Keratinocyte (primary cell): ENCODE measurements around the gene RYR1. TPM values are rescaled to one million over a fixed set of nuclear protein-coding genes. Genes with fewer than 3 reads are reported as not detected.

Source experiments
- DNase-seq: peaks from one replicate; pipeline ENCODE4 v3.0.0-alpha.2; 2011; ENCODE audit warnings: low read depth, missing footprints, low spot score
- FAIRE-seq: peaks from 2 replicates; lab custom pipeline; 2011; peaks lifted over from hg19 to GRCh38; lab: Jason Lieb, UNC
- H2AFZ ChIP-seq: 2 replicates; pipeline ENCODE4 v1.6.0; 2012; ENCODE audit warnings: low read length, control low read depth, inconsistent platforms; ENCODE audit not compliant: control insufficient read depth
- H3K27ac ChIP-seq: 2 replicates; pipeline ENCODE4 v1.5.1; 2011; ENCODE audit warnings: low read length; ENCODE audit not compliant: control insufficient read depth, insufficient read depth
- H3K27me3 ChIP-seq: 3 replicates; pipeline ENCODE4 v1.6.0; 2011; ENCODE audit warnings: low read length; ENCODE audit not compliant: control insufficient read depth, insufficient read depth; ENCODE audit errors: extremely low read depth
- H3K36me3 ChIP-seq, 2 experiments: 2 replicates in 1 of 2; 3 replicates in 1 of 2; pipeline ENCODE4 v1.5.1; 2011; ENCODE audit warnings: low read length in 2 of 2, mild to moderate bottlenecking in 1 of 2; ENCODE audit not compliant: control insufficient read depth in 2 of 2, insufficient read depth in 2 of 2; ENCODE audit errors: extremely low read depth in 1 of 2
- H3K4me1 ChIP-seq: 3 replicates; pipeline ENCODE4 v1.5.1; 2011; ENCODE audit warnings: low read length; ENCODE audit not compliant: control insufficient read depth, insufficient read depth; ENCODE audit errors: extremely low read depth
- H3K4me2 ChIP-seq: 3 replicates; pipeline ENCODE4 v1.6.0; 2011; ENCODE audit warnings: low read depth, low read length; ENCODE audit not compliant: control insufficient read depth, insufficient read depth; ENCODE audit errors: extremely low read depth
- H3K4me3 ChIP-seq, 3 experiments: fragments of 200-600 bp in 1 of 3; sonication (generic) in 1 of 3; 2 replicates in 2 of 3; 3 replicates in 1 of 3; pipeline ENCODE4 v1.5.1; 2011 to 2016; ENCODE audit warnings: low read length in 3 of 3, mild to moderate bottlenecking in 3 of 3, control low read depth in 2 of 3, inconsistent platforms in 1 of 3, low read depth in 1 of 3, mixed read lengths in 1 of 3, mixed run types in 1 of 3, moderate library complexity in 1 of 3; ENCODE audit not compliant: control insufficient read depth in 2 of 3, insufficient read depth in 2 of 3; ENCODE audit errors: extremely low read depth in 1 of 3
- H3K79me2 ChIP-seq: 2 replicates; pipeline ENCODE4 v1.6.0; 2012; ENCODE audit warnings: low read length; ENCODE audit not compliant: control insufficient read depth, insufficient read depth
- H3K9ac ChIP-seq: 3 replicates; pipeline ENCODE4 v1.6.0; 2011; ENCODE audit warnings: low read length; ENCODE audit not compliant: control insufficient read depth, insufficient read depth; ENCODE audit errors: extremely low read depth
- H3K9me1 ChIP-seq: 3 replicates; pipeline ENCODE4 v1.6.0; 2011; ENCODE audit warnings: low read length; ENCODE audit not compliant: control insufficient read depth, insufficient read depth; ENCODE audit errors: extremely low read depth
- H3K9me3 ChIP-seq: 2 replicates; pipeline ENCODE4 v1.5.1; 2012; ENCODE audit warnings: low read depth, low read length; ENCODE audit not compliant: control insufficient read depth
- H4K20me1 ChIP-seq: 3 replicates; pipeline ENCODE4 v1.6.0; 2011; ENCODE audit warnings: low read length; ENCODE audit not compliant: control insufficient read depth, insufficient read depth; ENCODE audit errors: extremely low read depth
- EZH2 ChIP-seq: IDR thresholded peaks from one replicate; pipeline ENCODE4 v1.6.1; 2012; ENCODE audit warnings: inconsistent platforms, mild to moderate bottlenecking, low read length, moderate library complexity
- dilution Hi-C: fragments of 300-500 bp; cut with MboI; formaldehyde crosslinking; loops from one replicate; pipeline ENCODE4 v1.7.0; 2020; ENCODE audit warnings: low sequenced_read_pairs; ENCODE audit not compliant: extremely low pct_ligation_motif_present
- polyA plus RNA-seq, 5 experiments: library from polyadenylated mRNA; depleted of rRNA in 3 of 5; stranded (reverse) in 3 of 5; stranded (forward) in 1 of 5; unstranded in 1 of 5; fragments of >200 nt; gene quantifications; 1 replicate in 1 of 5; 2 replicates in 3 of 5; 3 replicates in 1 of 5; pipeline versions ENCODE4 v1.2.1 to v1.2.3, GENCODE V29; 2011 to 2012; ENCODE audit warnings: missing spikeins in 2 of 5, low read depth in 1 of 5, low replicate concordance in 1 of 5
- TF ChIP-seq, protein P1 (sequence below), 3 experiments: IDR thresholded peaks in 1 of 3; conservative IDR thresholded peaks in 1 of 3; optimal IDR thresholded peaks in 1 of 3; 2 replicates in 2 of 3; 3 replicates in 1 of 3; pipeline versions ENCODE3 to v1.5.1; 2011; ENCODE audit warnings: low read length in 3 of 3, mild to moderate bottlenecking in 3 of 3, moderate library complexity in 2 of 3, control low read depth in 1 of 3, inconsistent platforms in 1 of 3; ENCODE audit not compliant: insufficient read depth in 2 of 3; ENCODE audit errors: extremely low read depth in 1 of 3

RYR1 gene
- polyA plus RNA-seq, 1 donor (not counting 4 experiments of a cell fraction or from before 2014, with no cell fraction given) = 0.41 TPM

DNA sequence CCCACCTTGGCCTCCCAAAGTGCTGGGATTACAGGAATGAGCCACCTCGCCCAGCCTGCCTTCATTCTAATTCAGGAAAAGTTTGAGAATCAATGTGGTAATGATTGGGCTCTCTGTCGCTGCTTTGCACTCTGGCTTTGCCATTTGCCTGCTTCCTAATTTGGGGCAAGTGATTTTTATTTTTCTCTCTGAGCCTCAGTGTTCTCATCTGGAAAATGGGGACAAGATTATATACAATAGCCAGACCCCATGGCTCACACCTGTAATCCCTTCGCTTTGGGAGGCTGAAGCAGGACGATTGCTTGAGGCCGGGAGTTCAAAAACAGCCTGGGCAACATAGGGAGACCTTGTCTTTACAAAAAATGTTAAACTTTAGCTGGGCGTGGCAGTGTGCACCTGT is 3.8 kb downstream of the RYR1 start:
- DNase-seq = no peak
- Histone ChIP-seq H3K9ac (no peak overlapping the region), H3K36me3 (no peaks in the 10 kb centered on the region), H3K4me2 (no peak overlapping the region), H3K79me2 (no peaks in the 10 kb centered on the region), H3K27ac (no peak overlapping the region), H4K20me1 (no peaks in the 10 kb centered on the region), H3K4me3 (no peak overlapping the region), H2AFZ (no peak overlapping the region), H3K27me3 (peaks cover 14% of the 10 kb centered on the region), H3K4me1 (no peaks in the 10 kb centered on the region), H3K9me3 (no peaks in the 10 kb centered on the region), H3K9me1 (no peaks in the 10 kb centered on the region)
- no peak for FAIRE-seq
- dilution Hi-C loops = no loop called here
- no peak for TF ChIP-seq EZH2
- TF ChIP-seq, protein P1, sequence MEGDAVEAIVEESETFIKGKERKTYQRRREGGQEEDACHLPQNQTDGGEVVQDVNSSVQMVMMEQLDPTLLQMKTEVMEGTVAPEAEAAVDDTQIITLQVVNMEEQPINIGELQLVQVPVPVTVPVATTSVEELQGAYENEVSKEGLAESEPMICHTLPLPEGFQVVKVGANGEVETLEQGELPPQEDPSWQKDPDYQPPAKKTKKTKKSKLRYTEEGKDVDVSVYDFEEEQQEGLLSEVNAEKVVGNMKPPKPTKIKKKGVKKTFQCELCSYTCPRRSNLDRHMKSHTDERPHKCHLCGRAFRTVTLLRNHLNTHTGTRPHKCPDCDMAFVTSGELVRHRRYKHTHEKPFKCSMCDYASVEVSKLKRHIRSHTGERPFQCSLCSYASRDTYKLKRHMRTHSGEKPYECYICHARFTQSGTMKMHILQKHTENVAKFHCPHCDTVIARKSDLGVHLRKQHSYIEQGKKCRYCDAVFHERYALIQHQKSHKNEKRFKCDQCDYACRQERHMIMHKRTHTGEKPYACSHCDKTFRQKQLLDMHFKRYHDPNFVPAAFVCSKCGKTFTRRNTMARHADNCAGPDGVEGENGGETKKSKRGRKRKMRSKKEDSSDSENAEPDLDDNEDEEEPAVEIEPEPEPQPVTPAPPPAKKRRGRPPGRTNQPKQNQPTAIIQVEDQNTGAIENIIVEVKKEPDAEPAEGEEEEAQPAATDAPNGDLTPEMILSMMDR (optimal IDR thresholded peaks at IDR 0.05 in 1 of 3, IDR thresholded peaks at IDR 0.05 in 1 of 3, conservative IDR thresholded peaks at IDR 0.05 in 1 of 3; ENCODE audit: extremely low read depth in 1 of 3, insufficient read depth in 2 of 3, low read length in 3 of 3) = no peak

DNA sequence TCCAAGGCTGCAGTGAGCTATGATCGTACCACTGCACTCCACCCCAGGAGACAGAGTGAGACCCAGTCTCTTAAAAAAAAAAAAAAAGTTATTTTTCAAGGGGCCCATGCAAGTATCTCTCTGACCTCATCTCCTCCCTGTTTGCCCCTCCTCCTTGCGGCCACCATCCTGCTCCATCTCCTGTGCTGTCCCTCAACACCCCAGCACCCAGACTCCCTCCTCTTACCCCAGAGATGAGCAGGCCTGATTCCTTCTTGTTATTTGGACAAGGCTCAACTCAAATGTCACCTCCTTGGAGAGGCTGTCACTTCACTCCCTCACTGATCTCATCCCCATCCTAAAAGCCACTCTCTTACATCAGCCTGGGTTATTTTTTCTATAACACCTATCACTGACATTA is 4.4 kb downstream of the RYR1 start:
- H3K4me1 ChIP-seq = no peaks in the 10 kb centered on the region
- TF ChIP-seq, protein P1 (optimal IDR thresholded peaks at IDR 0.05 in 1 of 3, IDR thresholded peaks at IDR 0.05 in 1 of 3, conservative IDR thresholded peaks at IDR 0.05 in 1 of 3; ENCODE audit: extremely low read depth in 1 of 3, insufficient read depth in 2 of 3, low read length in 3 of 3) = no peak
- TF ChIP-seq EZH2 = no peak
- no peak overlapping the region for H3K27ac ChIP-seq
- FAIRE-seq (no peak), DNase-seq (no peak)
- no peaks in the 10 kb centered on the region for H3K79me2 ChIP-seq
- H3K9ac ChIP-seq = no peak overlapping the region
- no peak overlapping the region for H2AFZ ChIP-seq
- H3K9me3 ChIP-seq = no peaks in the 10 kb centered on the region
- H3K4me3 ChIP-seq = no peak overlapping the region
- dilution Hi-C loops = no loop called here
- H3K9me1 ChIP-seq = no peaks in the 10 kb centered on the region
- no peaks in the 10 kb centered on the region for H4K20me1 ChIP-seq
- peaks cover 14% of the 10 kb centered on the region for H3K27me3 ChIP-seq
- no peak overlapping the region for H3K4me2 ChIP-seq
- no peaks in the 10 kb centered on the region for H3K36me3 ChIP-seq
